WTC11 (cell line): ENCODE measurements around the gene STX4. TPM values are rescaled to one million over a fixed set of nuclear protein-coding genes. Genes with fewer than 3 reads are reported as not detected.

Experiments used
- ATAC-seq: fragments of 200-7000 bp; cut with Tn5 transposase; 2 replicates; pipeline ENCODE4 v1.10.0; 2021; ENCODE audit warnings: mild to moderate bottlenecking, moderate library complexity
- CTCF ChIA-PET: fragments of 300-600 bp; sonication (Branson Sonifier 250); formaldehyde crosslinking; loops from one replicate; lab custom pipeline; 2021; ENCODE audit warnings: antibody characterized with exemption; lab: Charles Lee
- POLR2A ChIA-PET: fragments of 350-600 bp; sonication (Branson Sonifier 250); formaldehyde crosslinking; loops from one replicate; lab custom pipeline; 2021; ENCODE audit warnings: antibody characterized with exemption; lab: Charles Lee
- DNase-seq: peaks from one replicate; pipeline ENCODE4 v3.0.0; 2021; ENCODE audit warnings: low spot score
- H3K27ac Mint-ChIP-seq: 2 replicates; pipeline ENCODE4 v1.8.0; 2021; ENCODE audit warnings: mixed read lengths
- H3K27me3 Mint-ChIP-seq: 2 replicates; pipeline ENCODE4 v1.8.0; 2021; ENCODE audit warnings: low read depth, mild to moderate bottlenecking, moderate library complexity, mixed read lengths
- H3K36me3 Mint-ChIP-seq: 2 replicates; pipeline ENCODE4 v1.8.0; 2021; ENCODE audit warnings: mixed read lengths
- H3K4me1 Mint-ChIP-seq: 2 replicates; pipeline ENCODE4 v1.8.0; 2022; ENCODE audit warnings: mixed read lengths
- H3K4me3 Mint-ChIP-seq: 2 replicates; pipeline ENCODE4 v1.8.0; 2021; ENCODE audit warnings: mild to moderate bottlenecking, moderate library complexity, mixed read lengths
- H3K9me3 Mint-ChIP-seq: 2 replicates; pipeline ENCODE4 v1.8.0; 2021; ENCODE audit warnings: mixed read lengths
- ARID4B ChIP-seq: sonication (generic); formaldehyde crosslinking; IDR thresholded peaks from 2 replicates; pipeline ENCODE4 v1.8.0; 2023; ENCODE audit warnings: missing genetic modification reagents, mild to moderate bottlenecking, borderline replicate concordance
- CDX4 ChIP-seq: fragments of 250-450 bp; sonication (Bioruptor Pico); IDR thresholded peaks from 2 replicates; pipeline ENCODE4 v1.9.0; 2021; ENCODE audit warnings: moderate library complexity, mild to moderate bottlenecking, inconsistent platforms, borderline replicate concordance
- CREB1 ChIP-seq: sonication (generic); formaldehyde crosslinking; IDR thresholded peaks from 2 replicates; pipeline ENCODE4 v1.8.0; 2023; ENCODE audit warnings: mild to moderate bottlenecking, missing genetic modification reagents
- E2F5 ChIP-seq: sonication (generic); formaldehyde crosslinking; IDR thresholded peaks from 2 replicates; pipeline ENCODE4 v1.8.1; 2022; ENCODE audit warnings: mild to moderate bottlenecking, moderate library complexity, missing genetic modification reagents
- ESRRA ChIP-seq: sonication (generic); formaldehyde crosslinking; IDR thresholded peaks from 2 replicates; pipeline ENCODE4 v1.8.1; 2022; ENCODE audit warnings: mild to moderate bottlenecking, missing genetic modification reagents, borderline replicate concordance
- IRF1 ChIP-seq: sonication (generic); formaldehyde crosslinking; IDR thresholded peaks from 2 replicates; pipeline ENCODE4 v1.8.0; 2023; ENCODE audit warnings: missing genetic modification reagents
- KAT7 ChIP-seq: sonication (generic); formaldehyde crosslinking; IDR thresholded peaks from 2 replicates; pipeline ENCODE4 v1.8.1; 2023; ENCODE audit warnings: missing genetic modification reagents, mild to moderate bottlenecking, borderline replicate concordance
- MLX ChIP-seq: sonication (generic); formaldehyde crosslinking; IDR thresholded peaks from 2 replicates; pipeline ENCODE4 v1.8.1; 2023; ENCODE audit warnings: mild to moderate bottlenecking, missing genetic modification reagents, moderate library complexity
- NFYB ChIP-seq: sonication (generic); formaldehyde crosslinking; conservative IDR thresholded peaks from 2 replicates; pipeline ENCODE4 v1.8.0; 2022; ENCODE audit warnings: low read depth, missing genetic modification reagents
- SMAD3 ChIP-seq: sonication (generic); formaldehyde crosslinking; IDR thresholded peaks from 2 replicates; pipeline ENCODE4 v1.8.0; 2022; ENCODE audit warnings: missing genetic modification reagents, mild to moderate bottlenecking, borderline replicate concordance
- SMAD4 ChIP-seq: sonication (generic); formaldehyde crosslinking; IDR thresholded peaks from 2 replicates; pipeline ENCODE4 v1.8.0; 2022; ENCODE audit warnings: mild to moderate bottlenecking, missing genetic modification reagents
- TEAD1 ChIP-seq: sonication (generic); formaldehyde crosslinking; IDR thresholded peaks from 2 replicates; pipeline ENCODE4 v1.8.0; 2022; ENCODE audit warnings: mild to moderate bottlenecking, missing genetic modification reagents
- TEAD4 ChIP-seq: sonication (generic); formaldehyde crosslinking; IDR thresholded peaks from 2 replicates; pipeline ENCODE4 v1.8.0; 2022; ENCODE audit warnings: mild to moderate bottlenecking, missing genetic modification reagents
- TP53 ChIP-seq: sonication (generic); formaldehyde crosslinking; IDR thresholded peaks from 2 replicates; pipeline ENCODE4 v1.8.1; 2023; ENCODE audit warnings: mild to moderate bottlenecking, missing genetic modification reagents
- ZNF219 ChIP-seq: sonication (generic); formaldehyde crosslinking; IDR thresholded peaks from 2 replicates; pipeline ENCODE4 v1.8.0; 2023; ENCODE audit warnings: missing genetic modification reagents, mild to moderate bottlenecking, borderline replicate concordance
- ZNF263 ChIP-seq: sonication (generic); formaldehyde crosslinking; IDR thresholded peaks from 2 replicates; pipeline ENCODE4 v1.8.1; 2022; ENCODE audit warnings: low read depth, mild to moderate bottlenecking, moderate library complexity, missing genetic modification reagents
- ZNF317 ChIP-seq: sonication (generic); formaldehyde crosslinking; IDR thresholded peaks from 2 replicates; pipeline ENCODE4 v1.8.1; 2023; ENCODE audit warnings: low read depth, mild to moderate bottlenecking, moderate library complexity, missing genetic modification reagents, borderline replicate concordance
- ZNF512 ChIP-seq: sonication (generic); formaldehyde crosslinking; IDR thresholded peaks from 2 replicates; pipeline ENCODE4 v1.8.1; 2022; ENCODE audit warnings: missing genetic modification reagents, borderline replicate concordance
- ZNF671 ChIP-seq: fragments of 250-450 bp; sonication (Bioruptor Pico); IDR thresholded peaks from 2 replicates; pipeline ENCODE4 v1.8.0; 2021; ENCODE audit warnings: mild to moderate bottlenecking
- total RNA-seq: library from RNA; stranded (reverse); gene quantifications from 3 replicates; pipeline ENCODE4 v1.2.3, GENCODE V29; 2021

STX4 gene
- total RNA-seq, 1 experiment from 2014 or later: 38.4 TPM

- no peak for TF ChIP-seq ARID4B (CRISPR knock-in tag)
Measured at GRCh38 chr16:31087481-31087880, 54.1 kb downstream of the STX4 start (continued).

GRCh38 chr16:31087971-31088370 is 54.6 kb downstream of the STX4 start:
- DNase-seq (no peak), ATAC-seq (no peak)
- ChIA-PET POLR2A (no interaction called here), CTCF (no interaction called here)
- no peak overlapping the region for H3K27ac Mint-ChIP-seq
- H3K4me1 Mint-ChIP-seq: no peaks in the 10 kb centered on the region
- no peak for TF ChIP-seq CREB1 (CRISPR knock-in tag)
- TF ChIP-seq IRF1: no peak
- no peak for TF ChIP-seq CDX4 (CRISPR knock-in tag)
- TF ChIP-seq MLX (CRISPR knock-in tag): no peak
- no peak for TF ChIP-seq TEAD1
- no peak for TF ChIP-seq KAT7 (CRISPR knock-in tag)
- TF ChIP-seq NFYB (CRISPR knock-in tag): no peak
- TF ChIP-seq TP53 (CRISPR knock-in tag): no peak
- no peak for TF ChIP-seq ARID4B (CRISPR knock-in tag)
- TF ChIP-seq TEAD4 (CRISPR knock-in tag): no peak
- no peak for TF ChIP-seq ZNF219
- H3K9me3 Mint-ChIP-seq: no peaks in the 10 kb centered on the region
- H3K4me3 Mint-ChIP-seq: no peak overlapping the region
- H3K27me3 Mint-ChIP-seq: no peaks in the 10 kb centered on the region
- H3K36me3 Mint-ChIP-seq: peaks cover 12% of the 10 kb centered on the region

GRCh38 chr16:31088459-31089183 is 55.3 kb downstream of the STX4 start, which contains the start of gene PRSS53:
TSS of gene PRSS53 (minus strand) at chr16:31088943. CDS start at chr16:31088809, 134 bp downstream.
- DNase-seq: no peak
- Mint-ChIP-seq H3K36me3 (peaks cover 12% of the 10 kb centered on the region), H3K4me1 (0 out of 2 replicates have a peak, but pooled peaks cover 3% of the 10 kb centered on the region)
- TF ChIP-seq ZNF317 (CRISPR knock-in tag) (no peak), ZNF512 (CRISPR knock-in tag) (no peak), SMAD3 (CRISPR knock-in tag) (no peak), SMAD4 (CRISPR knock-in tag) (no peak), ZNF671 (no peak), ESRRA (CRISPR knock-in tag) (no peak), TEAD4 (CRISPR knock-in tag) (no peak), E2F5 (CRISPR knock-in tag) (no peak), ZNF263 (CRISPR knock-in tag) (no peak)

More at GRCh38 chr16:31088459-31089183, 55.3 kb downstream of the STX4 start, which contains the start of gene PRSS53:
- Mint-ChIP-seq H3K9me3 (no peaks in the 10 kb centered on the region), H3K27me3 (no peaks in the 10 kb centered on the region), H3K4me3 (no peak within 1 kb of the TSS), H3K27ac (peak within 1 kb of the TSS; percentile 49; the same call in 1 of the 2 replicates)
- CTCF ChIA-PET: interaction anchor here (0.6 kb wide), 1 partner anchor 47 kb away, joined by 3 read pairs; no protein-coding TSS in a partner anchor
- POLR2A ChIA-PET: no interaction called here
- no peak for ATAC-seq
